SH-SY5Y (cell line): ENCODE results near the gene NDRG4.

ENCODE experiments used
- GATA2 ChIP-seq: IDR thresholded peaks from 2 replicates; pipeline ENCODE4 v1.6.1; 2011; ENCODE audit warnings: mild to moderate bottlenecking, low read depth, low read length
- GATA3 ChIP-seq: IDR thresholded peaks from 2 replicates; pipeline ENCODE4 v1.6.1; 2011; ENCODE audit warnings: low read depth, mild to moderate bottlenecking, low read length, moderate library complexity

DNA sequence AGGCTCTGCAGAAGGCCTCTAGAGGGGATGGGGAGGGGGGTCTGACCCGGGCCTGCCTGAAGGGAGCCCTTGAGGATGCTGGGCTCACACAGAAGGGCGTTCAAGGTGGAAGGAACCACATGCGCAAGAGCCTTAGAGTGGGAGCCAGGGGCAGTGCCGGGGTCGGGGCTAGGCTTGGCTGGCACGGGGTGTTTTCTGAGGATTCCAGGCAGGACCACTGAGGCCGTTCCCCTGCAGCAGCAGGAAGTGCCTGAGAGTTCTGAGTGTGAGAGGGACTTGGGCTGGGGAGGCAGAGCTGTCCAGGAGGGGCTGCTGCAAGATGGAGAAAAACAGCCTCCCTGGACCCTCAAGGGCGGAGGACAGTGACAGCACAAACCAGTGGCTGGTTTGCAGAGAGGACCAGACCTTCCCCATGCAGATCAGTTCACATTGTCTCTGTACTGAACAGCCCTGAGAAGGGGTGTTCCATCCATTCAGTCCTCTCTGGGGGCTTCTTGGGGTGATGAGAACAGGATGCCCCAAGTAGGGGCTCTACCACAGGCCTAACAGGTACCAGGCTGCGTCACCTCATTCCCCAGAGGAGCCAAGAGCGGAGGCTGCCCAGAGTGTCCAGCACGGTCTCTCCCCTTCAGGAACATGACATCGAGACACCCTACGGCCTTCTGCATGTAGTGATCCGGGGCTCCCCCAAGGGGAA is 3.4 kb downstream of the NDRG4 start:
- TF ChIP-seq GATA2 (no peak), GATA3 (no peak)
